ENCODE data around the gene ST6GAL1. TPM values are rescaled to one million over a fixed set of nuclear protein-coding genes. Genes with fewer than 3 reads are reported as not detected.
A peak's percentile ranks its signal among the peaks of the same experiment; 100 is the strongest.

Gene ST6GAL1
- total RNA-seq, 1 donor from 2014 or later, result 15.8 TPM

DNA sequence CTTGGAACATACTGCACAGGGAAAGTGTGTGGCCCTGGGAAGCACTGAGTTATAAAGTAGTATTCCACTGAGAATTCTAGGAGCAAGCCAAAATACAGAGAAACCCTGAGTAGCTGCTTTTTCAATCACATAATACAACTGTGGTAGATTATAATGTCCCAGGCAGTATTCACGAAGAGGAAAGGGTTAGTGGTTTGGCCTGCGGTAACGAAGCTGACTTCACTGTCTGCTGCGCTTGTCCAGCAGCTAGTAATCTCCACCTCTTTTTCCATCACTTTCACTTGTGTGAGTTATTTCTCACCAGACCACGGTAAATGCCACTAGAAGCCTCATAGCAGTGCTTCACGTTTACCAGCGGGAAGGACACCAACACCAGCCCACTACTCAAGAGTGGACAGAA lies 174.6 kb downstream of the ST6GAL1 start:
- H3K4me1 ChIP-seq (ENCODE audit: insufficient read depth, low read length), result peaks cover 8% of the 10 kb centered on the region
- no peak overlapping the region for H3K27ac Mint-ChIP-seq (ENCODE audit: unreplicated experiment)
- FAIRE-seq (no peak), DNase-seq (ENCODE audit: low read depth) (peak; percentile 12)
- TF ChIP-seq EZH2 (IDR thresholded peaks at IDR 0.05; ENCODE audit: insufficient read depth, low read length), result no peak
- TF ChIP-seq, protein P1, sequence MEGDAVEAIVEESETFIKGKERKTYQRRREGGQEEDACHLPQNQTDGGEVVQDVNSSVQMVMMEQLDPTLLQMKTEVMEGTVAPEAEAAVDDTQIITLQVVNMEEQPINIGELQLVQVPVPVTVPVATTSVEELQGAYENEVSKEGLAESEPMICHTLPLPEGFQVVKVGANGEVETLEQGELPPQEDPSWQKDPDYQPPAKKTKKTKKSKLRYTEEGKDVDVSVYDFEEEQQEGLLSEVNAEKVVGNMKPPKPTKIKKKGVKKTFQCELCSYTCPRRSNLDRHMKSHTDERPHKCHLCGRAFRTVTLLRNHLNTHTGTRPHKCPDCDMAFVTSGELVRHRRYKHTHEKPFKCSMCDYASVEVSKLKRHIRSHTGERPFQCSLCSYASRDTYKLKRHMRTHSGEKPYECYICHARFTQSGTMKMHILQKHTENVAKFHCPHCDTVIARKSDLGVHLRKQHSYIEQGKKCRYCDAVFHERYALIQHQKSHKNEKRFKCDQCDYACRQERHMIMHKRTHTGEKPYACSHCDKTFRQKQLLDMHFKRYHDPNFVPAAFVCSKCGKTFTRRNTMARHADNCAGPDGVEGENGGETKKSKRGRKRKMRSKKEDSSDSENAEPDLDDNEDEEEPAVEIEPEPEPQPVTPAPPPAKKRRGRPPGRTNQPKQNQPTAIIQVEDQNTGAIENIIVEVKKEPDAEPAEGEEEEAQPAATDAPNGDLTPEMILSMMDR (IDR thresholded peaks at IDR 0.05; ENCODE audit: insufficient read depth, low read depth, low read length), result no peak
- no peaks in the 10 kb centered on the region for H3K9me3 ChIP-seq (ENCODE audit: insufficient read depth, low read depth, low read length)
- no peak overlapping the region for H3K4me3 Mint-ChIP-seq (ENCODE audit: unreplicated experiment)
- H3K27me3 ChIP-seq (ENCODE audit: insufficient read depth, low read length), result no peaks in the 10 kb centered on the region
- no peaks in the 10 kb centered on the region for H3K79me2 ChIP-seq (ENCODE audit: insufficient read depth, low read length)
- no peak overlapping the region for H2AFZ ChIP-seq (ENCODE audit: low read depth, low read length)
- H3K9ac ChIP-seq (ENCODE audit: low read length), result no peak overlapping the region
- no peaks in the 10 kb centered on the region for H3K36me3 Mint-ChIP-seq (ENCODE audit: low read depth, unreplicated experiment)
- H4K20me1 ChIP-seq (ENCODE audit: insufficient read depth, low read length), result no peaks in the 10 kb centered on the region
- H3K4me2 ChIP-seq (ENCODE audit: low read length), result no peak overlapping the region
- H3K9me3 Mint-ChIP-seq (ENCODE audit: unreplicated experiment), result no peaks in the 10 kb centered on the region
- no peak overlapping the region for H3K27ac ChIP-seq (ENCODE audit: low read depth, low read length)
- H3K4me1 Mint-ChIP-seq (ENCODE audit: low read depth, unreplicated experiment), result peaks cover 16% of the 10 kb centered on the region
- no peak overlapping the region for H3K4me3 ChIP-seq (ENCODE audit: insufficient read depth, low read depth, low read length)
- H3K36me3 ChIP-seq (ENCODE audit: insufficient read depth, low read length), result no peaks in the 10 kb centered on the region
- H3K27me3 Mint-ChIP-seq (ENCODE audit: low read depth, unreplicated experiment), result no peaks in the 10 kb centered on the region

DNA sequence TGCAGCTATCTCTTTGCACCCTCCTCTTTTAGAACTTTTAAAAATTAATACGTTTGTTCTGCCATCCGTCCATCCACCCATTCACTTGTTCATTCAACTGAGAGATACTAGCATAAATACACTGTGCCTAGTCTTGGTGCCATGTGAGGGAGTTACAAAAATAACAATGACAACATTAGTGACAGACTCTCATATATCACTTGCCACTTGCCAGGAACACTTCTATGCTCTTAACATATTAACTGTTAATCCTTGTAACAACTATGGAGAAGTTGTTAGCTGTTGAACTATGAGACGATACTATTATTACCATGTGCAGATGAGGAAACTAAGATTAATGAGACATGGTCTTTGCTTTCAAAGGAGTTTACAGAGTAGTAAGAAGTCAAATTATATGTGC lies 175.4 kb downstream of the ST6GAL1 start:
- Mint-ChIP-seq H3K27ac (ENCODE audit: unreplicated experiment) (no peak overlapping the region), H3K4me3 (ENCODE audit: unreplicated experiment) (no peak overlapping the region), H3K27me3 (ENCODE audit: low read depth, unreplicated experiment) (peaks cover 3% of the 10 kb centered on the region), H3K36me3 (ENCODE audit: low read depth, unreplicated experiment) (no peaks in the 10 kb centered on the region), H3K4me1 (ENCODE audit: low read depth, unreplicated experiment) (peaks cover 16% of the 10 kb centered on the region), H3K9me3 (ENCODE audit: unreplicated experiment) (no peaks in the 10 kb centered on the region)
- no peaks in the 10 kb centered on the region for H3K9me3 ChIP-seq (ENCODE audit: insufficient read depth, low read depth, low read length)
- peaks cover 8% of the 10 kb centered on the region for H3K4me1 ChIP-seq (ENCODE audit: insufficient read depth, low read length)
- no peaks in the 10 kb centered on the region for H3K36me3 ChIP-seq (ENCODE audit: insufficient read depth, low read length)
- no peak overlapping the region for H2AFZ ChIP-seq (ENCODE audit: low read depth, low read length)
- H3K27me3 ChIP-seq (ENCODE audit: insufficient read depth, low read length), result no peaks in the 10 kb centered on the region
- no peak for TF ChIP-seq EZH2 (IDR thresholded peaks at IDR 0.05; ENCODE audit: insufficient read depth, low read length)
- TF ChIP-seq, protein P1 (IDR thresholded peaks at IDR 0.05; ENCODE audit: insufficient read depth, low read depth, low read length), result no peak
- FAIRE-seq (no peak), DNase-seq (ENCODE audit: low read depth) (no peak)
- H3K79me2 ChIP-seq (ENCODE audit: insufficient read depth, low read length), result no peaks in the 10 kb centered on the region
- H3K27ac ChIP-seq (ENCODE audit: low read depth, low read length), result no peak overlapping the region
- H3K4me3 ChIP-seq (ENCODE audit: insufficient read depth, low read depth, low read length), result no peak overlapping the region
- no peaks in the 10 kb centered on the region for H4K20me1 ChIP-seq (ENCODE audit: insufficient read depth, low read length)
- no peak overlapping the region for H3K4me2 ChIP-seq (ENCODE audit: low read length)
- no peak overlapping the region for H3K9ac ChIP-seq (ENCODE audit: low read length)

DNA sequence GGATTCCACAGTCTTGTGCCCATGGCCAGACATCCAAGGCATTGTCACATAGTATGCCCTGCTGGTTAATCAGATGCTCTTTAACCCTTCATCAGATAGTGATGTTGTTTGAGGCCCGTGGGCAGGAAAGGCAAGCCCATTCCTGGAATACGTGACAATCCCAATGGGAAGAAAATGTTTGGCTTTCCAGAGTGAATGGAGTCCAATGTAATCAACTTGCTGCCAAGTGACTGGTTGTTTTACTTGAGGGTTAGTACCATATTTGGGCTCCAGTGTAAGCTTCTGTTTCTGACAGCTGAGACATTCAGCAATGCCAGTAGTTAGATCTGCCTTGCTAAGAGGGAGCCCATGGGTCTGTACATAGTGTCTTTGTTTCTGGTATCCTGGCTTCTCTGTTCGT lies 177.7 kb downstream of the ST6GAL1 start:
- H3K27me3 ChIP-seq (ENCODE audit: insufficient read depth, low read length), result no peaks in the 10 kb centered on the region
- Mint-ChIP-seq H3K9me3 (ENCODE audit: unreplicated experiment) (no peaks in the 10 kb centered on the region), H3K4me3 (ENCODE audit: unreplicated experiment) (no peak overlapping the region), H3K27ac (ENCODE audit: unreplicated experiment) (no peak overlapping the region), H3K27me3 (ENCODE audit: low read depth, unreplicated experiment) (peaks cover 6% of the 10 kb centered on the region), H3K4me1 (ENCODE audit: low read depth, unreplicated experiment) (peaks cover 5% of the 10 kb centered on the region), H3K36me3 (ENCODE audit: low read depth, unreplicated experiment) (no peaks in the 10 kb centered on the region)
- no peak for DNase-seq (ENCODE audit: low read depth)
- TF ChIP-seq, protein P1 (IDR thresholded peaks at IDR 0.05; ENCODE audit: insufficient read depth, low read depth, low read length), result no peak
- no peak for TF ChIP-seq EZH2 (IDR thresholded peaks at IDR 0.05; ENCODE audit: insufficient read depth, low read length)
- no peak overlapping the region for H3K4me3 ChIP-seq (ENCODE audit: insufficient read depth, low read depth, low read length)
- H4K20me1 ChIP-seq (ENCODE audit: insufficient read depth, low read length), result no peaks in the 10 kb centered on the region
- no peaks in the 10 kb centered on the region for H3K4me1 ChIP-seq (ENCODE audit: insufficient read depth, low read length)
- H3K9me3 ChIP-seq (ENCODE audit: insufficient read depth, low read depth, low read length), result no peaks in the 10 kb centered on the region
- no peaks in the 10 kb centered on the region for H3K36me3 ChIP-seq (ENCODE audit: insufficient read depth, low read length)
- H3K27ac ChIP-seq (ENCODE audit: low read depth, low read length), result no peak overlapping the region
- no peak for FAIRE-seq
- no peaks in the 10 kb centered on the region for H3K79me2 ChIP-seq (ENCODE audit: insufficient read depth, low read length)
- H3K9ac ChIP-seq (ENCODE audit: low read length), result no peak overlapping the region
- no peak overlapping the region for H3K4me2 ChIP-seq (ENCODE audit: low read length)
- H2AFZ ChIP-seq (ENCODE audit: low read depth, low read length), result no peak overlapping the region

All from astrocyte (in vitro differentiated cells and primary cell).